GM19452 (cell line): ENCODE data around the gene ALCAM.

Experiments used
- ATAC-seq: cut with Tn5 transposase; IDR thresholded peaks from one replicate; pipeline ENCODE4 v1.9.1; 2021; ENCODE audit not compliant: unreplicated experiment

The ALCAM gene

GRCh38 chr3:105366326-105367062 lies at the start of gene ALCAM:
Gene ALCAM, plus strand, starts transcription at chr3:105366909.
- peak; percentile 54 for ATAC-seq

GRCh38 chr3:105317841-105318240 lies 48.9 kb upstream of the ALCAM start:
- ATAC-seq, result no peak

GRCh38 chr3:105322570-105323273 lies 44.0 kb upstream of the ALCAM start:
- ATAC-seq, result peak; percentile 96

GRCh38 chr3:105323274-105323599 lies 43.5 kb upstream of the ALCAM start:
- ATAC-seq, result no peak

GRCh38 chr3:105324951-105325350 lies 41.8 kb upstream of the ALCAM start:
- ATAC-seq, result no peak

- ATAC-seq, result no peak
Observed at GRCh38 chr3:105327662-105328337, 38.9 kb upstream of the ALCAM start.

GRCh38 chr3:105328338-105328730 lies 38.4 kb upstream of the ALCAM start:
- no peak for ATAC-seq

- ATAC-seq, result no peak
Observed at GRCh38 chr3:105332961-105333360, 33.7 kb upstream of the ALCAM start.

- ATAC-seq, result peak; percentile 66
Observed at GRCh38 chr3:105334138-105334882, 32.4 kb upstream of the ALCAM start.

GRCh38 chr3:105339946-105340345 lies 26.8 kb upstream of the ALCAM start:
- no peak for ATAC-seq

GRCh38 chr3:105343991-105344390 lies 22.7 kb upstream of the ALCAM start:
- no peak for ATAC-seq

- ATAC-seq, result no peak
Observed at GRCh38 chr3:105345156-105345555, 21.6 kb upstream of the ALCAM start.

GRCh38 chr3:105347625-105348302 lies 18.9 kb upstream of the ALCAM start:
- ATAC-seq, result no peak

GRCh38 chr3:105348307-105348706 lies 18.4 kb upstream of the ALCAM start:
- ATAC-seq, result no peak

GRCh38 chr3:105349684-105350387 lies 16.9 kb upstream of the ALCAM start:
- ATAC-seq, result no peak

- ATAC-seq, result no peak
Observed at GRCh38 chr3:105351821-105352220, 14.9 kb upstream of the ALCAM start.

- no peak for ATAC-seq
Observed at GRCh38 chr3:105352976-105353375, 13.7 kb upstream of the ALCAM start.

GRCh38 chr3:105353485-105354161 lies 13.1 kb upstream of the ALCAM start:
- ATAC-seq, result peak; percentile 56

- no peak for ATAC-seq
Observed at GRCh38 chr3:105354429-105354828, 12.3 kb upstream of the ALCAM start.
